NCI-H226 (cell line): ENCODE results near the gene C20orf96.
"Not testable (repeated sequence)": the region's sequence is repeated elsewhere in the genome, so short reads cannot be mapped to it uniquely, and the experiment has no call there.

Experiments
- DNase-seq: peaks from one replicate; pipeline ENCODE4 v3.0.0-alpha.2; 2015

The C20orf96 gene

DNA sequence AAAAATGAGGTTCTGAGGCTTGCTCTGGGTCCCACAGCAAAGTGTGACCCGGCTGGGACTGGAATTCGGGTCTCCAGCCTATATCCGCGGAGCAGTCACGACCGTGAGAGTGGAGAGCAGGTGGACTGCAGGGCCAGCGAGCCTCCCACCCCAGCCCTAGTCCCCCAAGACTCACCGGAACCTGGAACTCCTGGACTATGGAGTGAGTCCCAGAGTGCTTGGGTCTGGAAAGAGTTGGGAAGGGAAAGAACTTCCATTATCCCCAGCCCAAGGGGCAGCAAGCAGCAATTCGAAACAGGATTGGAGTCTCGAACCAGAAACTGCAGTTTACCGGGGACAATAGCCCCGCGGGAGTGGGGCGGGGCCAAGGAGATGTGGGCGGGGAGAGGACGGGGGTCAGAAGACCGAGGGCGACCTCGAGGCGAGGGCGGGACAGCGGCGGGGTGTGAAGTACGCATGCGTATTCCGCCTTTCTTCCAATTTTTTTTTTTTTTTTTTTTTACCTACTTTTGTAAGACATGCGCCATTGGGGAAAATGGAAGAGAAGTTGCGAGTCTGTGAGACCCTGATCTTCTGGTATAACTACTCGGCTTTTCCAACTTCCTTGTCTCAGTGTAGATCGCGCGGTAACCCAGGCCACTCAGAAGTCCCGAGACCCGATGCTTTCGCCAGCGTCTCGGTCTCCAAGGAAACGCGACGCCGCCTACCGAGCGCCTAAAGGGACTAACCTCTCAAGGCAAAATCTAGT lies at the start of gene C20orf96:
TSS of gene C20orf96 (minus strand) at position 667 of the 748 bp plus-strand sequence. CDS start at position 527, 140 bp downstream.
- DNase-seq: peak; percentile 64

DNA sequence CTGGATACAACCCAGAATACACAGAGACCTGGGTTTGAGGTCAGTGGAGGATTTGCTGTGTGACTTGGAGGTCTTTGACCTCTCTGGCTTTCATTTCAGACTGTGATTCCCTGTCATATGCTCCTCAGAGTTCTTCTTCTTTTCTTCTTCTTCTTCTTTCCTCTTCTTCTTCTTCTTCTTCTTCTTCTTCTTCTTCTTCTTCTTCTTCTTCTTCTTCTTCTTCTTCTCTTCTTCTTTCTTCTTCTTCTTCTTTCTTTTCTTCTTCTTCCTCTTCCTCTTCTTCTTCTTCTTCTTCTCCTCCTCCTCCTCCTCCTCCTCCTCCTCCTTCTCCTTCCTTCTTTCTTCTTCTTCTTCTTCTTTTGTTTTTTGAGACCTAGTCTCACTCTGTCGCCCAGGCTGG lies 45.5 kb upstream of the C20orf96 start:
- DNase-seq: not testable (repeated sequence)

DNA sequence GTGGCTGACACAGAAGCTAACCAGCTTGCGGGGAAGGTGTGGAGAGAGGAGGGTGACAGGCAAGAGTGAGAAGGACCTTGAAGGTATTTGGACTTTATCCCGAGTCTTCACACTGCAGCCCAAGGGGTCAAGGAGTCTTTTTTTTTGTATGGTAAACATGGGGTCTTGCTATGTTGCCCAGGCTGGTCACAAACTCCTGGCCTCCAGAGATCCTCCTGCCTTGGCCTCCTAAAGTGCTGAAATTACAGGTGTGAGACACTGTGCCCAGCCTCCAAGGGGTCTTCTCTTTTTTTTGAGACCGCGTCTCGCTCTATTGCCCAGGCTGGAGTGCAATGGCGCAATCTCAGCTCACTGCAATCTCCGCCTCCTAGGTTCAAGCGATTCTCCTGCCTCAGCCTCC lies 44.0 kb upstream of the C20orf96 start:
- DNase-seq: no peak

DNA sequence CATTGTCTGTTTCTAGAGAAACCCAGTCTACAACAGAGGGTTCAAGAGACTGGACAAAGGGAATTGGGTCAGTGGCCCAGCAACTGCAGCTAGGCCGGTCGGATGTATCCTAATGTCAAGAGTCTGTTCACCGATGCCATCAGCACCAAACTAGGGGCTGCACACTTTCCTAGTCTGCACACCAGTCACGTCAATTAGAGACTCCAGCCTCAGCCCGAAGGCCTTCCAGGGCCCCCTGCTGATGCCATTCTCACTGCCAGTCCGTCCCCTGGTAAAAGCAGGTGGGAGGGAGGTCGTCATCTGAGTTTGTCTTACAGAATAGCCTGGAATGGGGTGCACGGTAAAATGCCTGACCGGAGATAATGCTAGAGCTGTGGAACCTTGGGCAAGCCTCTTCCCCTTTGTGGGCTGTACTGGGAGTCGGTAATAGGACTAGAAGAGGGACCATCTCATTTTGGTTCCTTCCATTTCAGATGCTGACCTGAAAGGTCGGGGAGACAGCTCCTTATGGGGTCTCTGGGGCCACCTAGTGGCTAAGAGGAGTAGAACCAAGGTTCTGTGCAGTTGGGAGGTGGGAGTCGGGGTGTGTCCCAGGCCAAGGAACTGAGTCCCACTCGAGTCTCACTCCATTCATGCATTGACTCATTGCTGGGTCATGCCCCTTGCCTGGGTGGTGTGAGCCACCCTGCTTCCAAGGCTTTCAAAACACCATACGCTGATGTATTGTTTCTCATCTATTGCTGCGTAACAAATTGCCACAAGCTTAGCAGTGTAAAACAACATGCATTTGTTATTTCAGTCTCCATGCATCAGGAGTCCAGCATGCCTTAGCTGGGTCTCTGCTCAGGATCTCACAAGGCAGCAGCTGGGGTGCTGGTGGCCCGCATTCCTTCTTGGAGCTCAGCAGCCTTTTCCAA lies 39.9 kb upstream of the C20orf96 start:
- peak; percentile 2 for DNase-seq

- DNase-seq: no peak
Observed at GRCh38 chr20:329851-330232, 39.3 kb upstream of the C20orf96 start.

- no peak for DNase-seq
Observed at GRCh38 chr20:328975-329695, 38.6 kb upstream of the C20orf96 start.

GRCh38 chr20:328027-328974 lies 37.8 kb upstream of the C20orf96 start:
- no peak for DNase-seq

DNA sequence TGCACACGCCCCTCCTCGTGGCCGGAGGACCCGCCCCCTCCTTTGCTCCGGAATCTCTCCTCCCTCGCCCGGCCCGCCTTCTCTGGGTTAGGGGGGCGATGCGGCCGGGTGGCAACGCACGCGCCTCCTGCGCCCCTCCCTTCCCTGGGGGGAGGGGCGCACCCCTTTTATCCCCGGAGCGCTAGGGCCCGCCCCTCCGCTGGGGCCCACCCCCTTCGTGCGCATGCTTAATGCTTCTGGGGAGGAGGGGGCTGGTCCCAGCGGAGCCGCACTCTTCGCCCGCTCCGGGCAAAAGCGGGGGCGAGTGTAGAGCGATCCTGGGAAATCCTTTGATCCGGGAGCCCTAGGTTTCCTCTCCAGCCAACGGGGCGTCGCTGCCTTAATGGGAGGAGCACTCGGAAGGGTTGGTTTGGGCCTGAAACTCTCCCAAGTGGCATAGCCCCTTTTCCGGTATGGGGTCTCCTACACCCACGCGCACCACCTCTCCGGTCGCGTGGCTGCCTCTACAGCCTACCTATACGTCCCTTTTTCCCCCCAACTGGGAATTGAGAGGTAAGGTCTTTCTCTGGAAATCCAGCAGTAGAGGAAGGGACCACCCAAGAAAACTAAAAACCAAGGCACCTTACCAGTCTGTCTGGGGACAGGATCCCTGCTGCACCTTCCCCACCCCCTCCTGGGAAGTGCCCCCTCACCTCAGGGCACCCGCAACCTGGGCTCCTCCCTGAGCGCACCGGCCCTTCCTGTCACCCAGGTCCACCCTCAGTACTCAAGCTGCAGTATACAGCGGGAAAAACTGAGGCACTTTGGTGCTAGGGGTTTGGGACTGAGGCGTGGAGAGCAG lies 36.9 kb upstream of the C20orf96 start:
- DNase-seq: peak; percentile 71

GRCh38 chr20:326645-327185 lies 36.2 kb upstream of the C20orf96 start:
- no peak for DNase-seq

DNA sequence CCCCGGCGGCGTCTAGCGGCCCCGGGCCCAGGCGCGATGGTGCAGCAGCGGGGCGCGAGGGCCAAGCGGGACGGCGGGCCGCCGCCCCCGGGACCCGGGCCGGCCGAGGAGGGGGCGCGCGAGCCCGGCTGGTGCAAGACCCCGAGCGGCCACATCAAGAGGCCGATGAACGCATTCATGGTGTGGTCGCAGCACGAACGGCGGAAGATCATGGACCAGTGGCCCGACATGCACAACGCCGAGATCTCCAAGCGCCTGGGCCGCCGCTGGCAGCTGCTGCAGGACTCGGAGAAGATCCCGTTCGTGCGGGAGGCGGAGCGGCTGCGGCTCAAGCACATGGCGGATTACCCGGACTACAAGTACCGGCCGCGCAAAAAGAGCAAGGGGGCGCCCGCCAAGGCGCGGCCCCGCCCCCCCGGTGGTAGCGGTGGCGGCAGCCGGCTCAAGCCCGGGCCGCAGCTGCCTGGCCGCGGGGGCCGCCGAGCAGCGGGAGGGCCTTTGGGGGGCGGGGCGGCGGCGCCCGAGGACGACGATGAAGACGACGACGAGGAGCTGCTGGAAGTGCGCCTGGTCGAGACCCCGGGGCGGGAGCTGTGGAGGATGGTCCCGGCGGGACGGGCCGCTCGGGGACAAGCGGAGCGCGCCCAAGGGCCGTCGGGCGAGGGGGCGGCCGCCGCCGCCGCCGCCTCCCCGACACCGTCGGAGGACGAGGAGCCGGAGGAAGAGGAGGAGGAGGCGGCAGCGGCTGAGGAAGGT lies 35.5 kb upstream of the C20orf96 start:
- DNase-seq: peak; percentile 7

DNA sequence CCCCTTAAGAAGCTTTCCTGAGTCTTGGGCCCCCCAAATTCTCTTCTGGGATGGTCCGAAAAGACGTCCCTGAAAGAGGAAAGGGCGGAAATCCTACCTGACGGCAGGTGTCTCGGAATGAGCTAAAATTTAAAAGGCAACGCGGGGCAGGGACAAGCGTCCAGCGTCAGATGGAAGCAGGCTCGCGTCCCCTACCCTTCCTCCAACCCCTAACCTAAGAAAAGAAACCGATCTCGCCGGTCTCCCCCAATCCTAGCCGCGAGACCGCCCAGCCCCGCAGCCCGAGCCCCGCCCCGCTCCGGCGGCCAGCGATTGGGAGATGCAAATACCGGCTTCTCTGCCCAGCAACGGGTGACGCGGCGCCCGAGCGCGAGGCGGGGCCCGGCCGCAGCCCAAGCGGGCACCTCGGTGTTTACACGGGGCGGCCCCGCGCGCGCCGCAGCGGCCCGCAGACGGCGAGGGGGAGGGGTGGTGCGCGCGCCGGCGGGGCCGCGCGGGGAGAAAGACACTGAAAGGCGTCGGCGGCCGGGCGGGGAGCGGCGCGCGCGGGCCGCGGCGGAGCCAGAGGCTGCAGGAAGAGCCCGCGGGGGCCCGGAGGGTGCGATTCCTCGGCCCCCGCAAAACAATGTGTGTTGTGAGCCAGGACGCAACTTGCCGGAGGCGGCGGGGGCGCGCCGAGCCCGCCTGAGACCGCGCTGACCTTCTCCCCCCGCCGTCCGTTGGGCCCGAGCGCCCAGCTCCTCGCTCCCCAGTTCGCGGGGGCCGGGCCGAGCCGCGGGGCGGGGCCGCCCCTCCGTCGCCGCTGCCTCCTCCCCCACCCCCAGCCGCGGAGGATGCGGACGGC lies 34.7 kb upstream of the C20orf96 start, which contains the start of gene SOX12:
TSS of gene SOX12 (plus strand) at position 508 of the 844 bp plus-strand sequence. CDS start 373 bp downstream, outside the sequence.
- DNase-seq: peak; percentile 66

DNA sequence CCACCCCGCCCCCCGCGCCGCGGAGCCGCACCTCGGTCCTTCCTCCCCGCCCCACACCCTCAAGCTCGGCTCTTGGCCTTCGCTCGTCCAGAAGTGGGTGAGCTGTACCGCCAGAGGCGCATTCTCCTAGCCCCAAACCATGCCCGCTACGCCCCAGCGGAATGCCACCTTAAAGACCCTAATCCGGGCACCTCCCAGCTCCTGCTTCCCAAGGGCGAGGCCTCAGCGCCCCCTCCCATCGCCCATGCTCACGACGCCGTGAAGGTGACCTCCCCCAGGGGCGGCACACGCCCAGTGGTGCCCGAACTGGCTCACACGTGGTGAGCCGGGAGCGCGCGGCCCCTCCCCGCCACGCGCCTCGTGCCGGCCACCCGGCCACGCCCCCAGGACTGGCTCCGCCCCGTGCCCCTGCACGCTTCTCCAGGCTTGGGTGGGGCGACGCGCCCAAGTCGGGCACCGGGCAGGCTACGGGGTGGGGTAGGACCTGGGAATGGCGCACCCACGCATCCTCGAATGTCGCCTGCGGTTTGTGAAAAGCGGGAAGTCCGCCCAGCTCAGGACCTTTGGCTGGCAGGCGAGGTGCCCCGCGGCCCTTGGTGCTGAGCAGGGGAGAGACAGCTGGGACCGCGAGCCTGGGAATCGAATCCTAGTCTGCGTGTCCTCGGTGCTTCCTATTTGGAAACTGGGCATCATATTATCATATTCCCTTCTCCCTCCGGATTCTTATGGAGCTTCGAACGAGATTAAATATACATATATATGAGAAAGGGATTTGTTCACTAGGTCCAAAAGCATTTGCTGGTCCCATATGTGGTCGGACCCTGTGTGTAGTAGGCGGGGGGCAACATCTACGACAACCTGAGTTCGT lies 33.9 kb upstream of the C20orf96 start:
- peak; percentile 61 for DNase-seq

GRCh38 chr20:316316-317068 lies 25.9 kb upstream of the C20orf96 start:
- no peak for DNase-seq

- DNase-seq: peak; percentile 43
Observed at GRCh38 chr20:313948-314347, 23.4 kb upstream of the C20orf96 start.

GRCh38 chr20:313402-313801 lies 22.9 kb upstream of the C20orf96 start:
- DNase-seq: no peak

DNA sequence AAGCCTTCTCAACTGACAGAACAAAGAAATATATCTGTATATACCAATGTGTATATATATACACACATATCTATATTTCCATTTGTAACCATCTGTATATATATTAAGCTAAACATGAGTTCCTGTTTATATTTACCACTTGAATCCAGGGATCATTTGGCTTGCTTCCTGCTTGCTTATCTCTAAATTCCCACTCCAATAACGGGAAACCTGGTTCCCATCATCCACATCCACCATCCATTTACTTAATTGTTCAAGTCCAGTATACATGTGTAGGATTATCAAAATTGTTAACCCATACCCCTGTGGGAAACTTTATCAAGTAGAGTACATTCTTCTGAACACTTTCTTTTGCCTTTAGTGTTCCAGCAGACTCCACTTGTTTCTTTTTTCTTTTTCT lies 22.3 kb upstream of the C20orf96 start:
- DNase-seq: no peak

- no peak for DNase-seq
Observed at GRCh38 chr20:312067-312466, 21.5 kb upstream of the C20orf96 start.
